Chondrocyte (in vitro differentiated cells): ENCODE measurements around the gene CHRND. TPM values are rescaled to one million over a fixed set of nuclear protein-coding genes. Genes with fewer than 3 reads are reported as not detected.
A peak's percentile ranks its signal among the peaks of the same experiment; 100 is the strongest.

Experiments
- DNase-seq: peaks from one replicate; pipeline ENCODE4 v3.0.0; 2021; ENCODE audit warnings: mixed read lengths, low spot score
- H3K27ac Mint-ChIP-seq: one replicate; pipeline ENCODE4 v1.8.0; 2021; ENCODE audit warnings: mild to moderate bottlenecking, moderate library complexity, mixed read lengths; ENCODE audit not compliant: unreplicated experiment
- H3K27me3 Mint-ChIP-seq: 2 replicates; pipeline ENCODE4 v1.8.0; 2021; ENCODE audit warnings: low read depth, mixed read lengths
- H3K36me3 Mint-ChIP-seq: 2 replicates; pipeline ENCODE4 v1.8.0; 2021; ENCODE audit warnings: low read depth, mixed read lengths
- H3K4me1 Mint-ChIP-seq: 2 replicates; pipeline ENCODE4 v1.8.0; 2021; ENCODE audit warnings: low read depth, mild to moderate bottlenecking, mixed read lengths
- H3K4me3 Mint-ChIP-seq: one replicate; pipeline ENCODE4 v1.8.0; 2021; ENCODE audit warnings: mild to moderate bottlenecking, moderate library complexity, mixed read lengths; ENCODE audit not compliant: unreplicated experiment
- H3K9me3 Mint-ChIP-seq: 2 replicates; pipeline ENCODE4 v1.8.0; 2021; ENCODE audit warnings: low read depth, mixed read lengths
- CTCF ChIP-seq: fragments of 200-600 bp; sonication (generic); IDR thresholded peaks from 2 replicates; pipeline ENCODE4 v1.5.0; 2021; ENCODE audit warnings: antibody characterized with exemption, mild to moderate bottlenecking, moderate library complexity
- total RNA-seq: library from RNA; stranded (reverse); gene quantifications from 3 replicates; pipeline ENCODE4 v1.2.1, GENCODE V29; 2021

Gene CHRND
- total RNA-seq, 1 donor from 2014 or later: not detected

- Mint-ChIP-seq H3K4me1 (no peaks in the 10 kb centered on the region), H3K9me3 (peaks cover 6% of the 10 kb centered on the region), H3K27me3 (no peaks in the 10 kb centered on the region), H3K36me3 (no peaks in the 10 kb centered on the region), H3K4me3 (no peak within 1 kb of the TSS), H3K27ac (no peak within 1 kb of the TSS)
- TF ChIP-seq CTCF: no peak
- DNase-seq: peak; percentile 86
Measured at GRCh38 chr2:232539298-232540231, 13.6 kb downstream of the CHRND start, which contains the start of gene CHRNG. Gene CHRNG, plus strand, starts transcription at chr2:232539692. Its CDS starts 56 bp downstream, at chr2:232539748.

GRCh38 chr2:232540441-232541041 lies 14.6 kb downstream of the CHRND start:
- H3K9me3 Mint-ChIP-seq: peaks cover 6% of the 10 kb centered on the region
- H3K4me3 Mint-ChIP-seq: no peak overlapping the region
- no peaks in the 10 kb centered on the region for H3K27me3 Mint-ChIP-seq
- H3K36me3 Mint-ChIP-seq: no peaks in the 10 kb centered on the region
- no peak overlapping the region for H3K27ac Mint-ChIP-seq
- H3K4me1 Mint-ChIP-seq: no peaks in the 10 kb centered on the region
- TF ChIP-seq CTCF: no peak
- peak; percentile 83 for DNase-seq

GRCh38 chr2:232541195-232541960 lies 15.4 kb downstream of the CHRND start:
- H3K4me3 Mint-ChIP-seq: no peak overlapping the region
- TF ChIP-seq CTCF: no peak
- peaks cover 4% of the 10 kb centered on the region for H3K9me3 Mint-ChIP-seq
- H3K4me1 Mint-ChIP-seq: no peaks in the 10 kb centered on the region
- peak; percentile 79 for DNase-seq
- peaks cover 3% of the 10 kb centered on the region for H3K36me3 Mint-ChIP-seq
- H3K27ac Mint-ChIP-seq: no peak overlapping the region
- H3K27me3 Mint-ChIP-seq: no peaks in the 10 kb centered on the region

- TF ChIP-seq CTCF: no peak
- H3K4me3 Mint-ChIP-seq: no peak overlapping the region
- no peaks in the 10 kb centered on the region for H3K4me1 Mint-ChIP-seq
- H3K27me3 Mint-ChIP-seq: no peaks in the 10 kb centered on the region
- DNase-seq: peak; percentile 35
- no peak overlapping the region for H3K27ac Mint-ChIP-seq
- no peaks in the 10 kb centered on the region for H3K9me3 Mint-ChIP-seq
- peaks cover 4% of the 10 kb centered on the region for H3K36me3 Mint-ChIP-seq
Measured at GRCh38 chr2:232541961-232542714, 16.2 kb downstream of the CHRND start.
